HG02840 (cell line): ENCODE results near the gene OGG1.
"Not testable (repeated sequence)": the region's sequence is repeated elsewhere in the genome, so short reads cannot be mapped to it uniquely, and the experiment has no call there.

Source experiments
- ATAC-seq: cut with Tn5 transposase; IDR thresholded peaks from one replicate; pipeline ENCODE4 v1.9.1; 2021; ENCODE audit warnings: mild to moderate bottlenecking, moderate library complexity, moderate number of reproducible peaks; ENCODE audit not compliant: unreplicated experiment, low FRiP score

OGG1 gene

DNA sequence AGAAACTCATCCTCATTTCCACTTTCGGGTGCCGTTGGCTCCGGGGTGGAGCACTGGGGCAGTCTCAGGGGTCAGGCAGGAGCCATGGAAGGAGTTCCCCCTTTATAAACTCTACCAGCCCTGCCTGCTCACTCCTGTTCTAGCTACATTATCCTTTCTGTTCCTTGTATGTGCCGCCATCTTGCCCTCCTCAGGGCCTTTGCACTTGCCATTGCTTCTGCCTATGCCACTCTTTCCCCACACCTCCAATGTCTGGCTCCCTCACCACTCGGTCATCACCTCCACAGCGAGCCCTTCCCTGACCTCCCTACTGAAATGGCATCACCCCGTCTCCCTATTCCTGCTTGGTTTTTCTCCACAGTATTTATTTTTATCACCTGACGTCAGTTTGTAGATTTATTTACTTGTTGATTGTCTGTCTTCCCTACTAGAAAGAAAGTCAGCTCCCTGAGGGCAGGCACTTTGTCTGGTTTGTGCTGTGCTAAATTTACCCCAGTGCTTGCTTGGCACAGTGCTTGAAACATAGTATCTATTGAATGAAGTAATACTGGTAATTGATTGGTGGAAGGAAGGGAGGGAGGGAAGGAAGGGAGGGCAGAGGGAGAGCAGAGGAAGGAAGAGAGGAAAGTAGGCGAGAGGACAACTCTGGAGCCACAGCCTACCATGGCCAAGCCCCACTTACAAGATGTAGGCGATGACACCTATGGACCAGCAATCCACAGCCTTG lies 11.2 kb downstream of the OGG1 start:
- ATAC-seq: no peak

DNA sequence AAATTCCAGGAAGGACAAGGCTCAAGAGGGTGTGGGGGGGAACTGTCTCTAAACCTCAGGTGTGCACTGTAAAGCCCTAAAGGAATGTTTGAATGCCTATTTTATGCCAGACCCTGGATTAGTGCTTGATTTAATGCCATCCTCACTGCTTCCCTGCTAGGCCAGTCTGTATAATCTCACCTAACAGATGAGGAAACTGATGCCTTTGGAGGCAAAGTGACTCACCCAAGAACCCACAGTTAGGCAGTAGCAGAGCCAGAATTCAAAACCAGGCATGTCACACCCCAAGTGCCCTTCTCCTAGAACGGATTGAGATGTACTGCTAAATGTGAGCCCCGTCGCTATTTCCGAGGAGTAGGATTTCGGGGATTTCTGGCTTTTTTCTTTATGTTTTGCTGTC lies 12.2 kb downstream of the OGG1 start:
- no peak for ATAC-seq

DNA sequence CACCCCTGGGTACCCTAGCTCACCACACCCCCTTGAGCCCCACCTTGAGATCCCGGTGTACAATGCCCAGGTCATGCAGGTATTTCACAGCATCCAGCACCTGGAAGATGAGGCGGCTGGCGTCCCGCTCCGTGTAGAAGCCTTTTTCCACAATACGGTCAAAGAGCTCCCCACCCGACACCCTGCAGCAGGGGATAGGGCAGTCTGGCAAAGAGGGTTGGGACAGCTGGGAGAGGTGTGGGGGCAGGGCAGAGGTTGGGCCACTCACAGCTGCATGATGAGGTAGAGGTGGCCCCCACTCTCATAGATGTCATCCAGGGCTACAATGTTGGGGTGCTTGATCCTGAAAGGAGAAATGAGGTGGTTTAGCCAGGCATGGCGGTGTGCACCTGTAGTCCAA lies 13.1 kb downstream of the OGG1 start:
- no peak for ATAC-seq

DNA sequence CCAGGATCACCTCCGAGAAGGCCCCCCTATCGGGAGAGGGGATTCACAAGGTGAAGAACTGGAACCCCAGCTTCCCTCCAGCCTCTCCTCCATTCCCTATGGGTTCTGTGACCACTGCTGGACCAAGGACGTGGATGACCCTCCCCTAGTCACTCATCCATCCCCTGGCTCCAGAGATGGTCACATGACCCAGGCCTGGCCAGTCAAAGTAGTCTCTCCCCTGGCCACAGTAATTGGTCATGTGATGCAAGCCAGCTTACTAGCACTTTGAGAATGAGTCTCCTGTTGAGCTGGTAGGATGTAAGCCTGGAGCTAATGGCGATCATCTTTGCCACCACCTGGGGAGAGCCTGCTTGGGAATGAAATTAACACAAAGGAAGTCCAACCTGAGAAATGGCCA lies 16.1 kb downstream of the OGG1 start:
- no peak for ATAC-seq

DNA sequence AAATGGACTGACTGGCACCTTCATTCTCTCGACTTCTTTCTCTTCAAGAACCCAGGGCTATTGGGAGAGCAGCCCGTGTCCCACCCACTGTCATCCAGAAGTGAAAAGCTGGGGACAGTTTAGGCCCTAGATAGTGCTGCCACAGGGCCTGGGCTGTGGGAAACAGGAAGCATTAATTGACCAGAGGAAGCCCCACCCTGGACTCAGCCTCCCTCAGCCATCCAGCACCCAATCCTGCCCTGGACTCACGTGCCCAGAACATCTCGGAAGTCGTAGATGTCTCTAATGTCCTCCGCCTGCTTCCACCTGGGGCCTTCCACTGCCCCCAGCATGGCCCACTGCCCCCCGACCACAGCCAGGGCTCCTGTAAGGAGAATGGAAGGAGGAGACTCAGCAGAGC lies 17.7 kb downstream of the OGG1 start:
- ATAC-seq: no peak

DNA sequence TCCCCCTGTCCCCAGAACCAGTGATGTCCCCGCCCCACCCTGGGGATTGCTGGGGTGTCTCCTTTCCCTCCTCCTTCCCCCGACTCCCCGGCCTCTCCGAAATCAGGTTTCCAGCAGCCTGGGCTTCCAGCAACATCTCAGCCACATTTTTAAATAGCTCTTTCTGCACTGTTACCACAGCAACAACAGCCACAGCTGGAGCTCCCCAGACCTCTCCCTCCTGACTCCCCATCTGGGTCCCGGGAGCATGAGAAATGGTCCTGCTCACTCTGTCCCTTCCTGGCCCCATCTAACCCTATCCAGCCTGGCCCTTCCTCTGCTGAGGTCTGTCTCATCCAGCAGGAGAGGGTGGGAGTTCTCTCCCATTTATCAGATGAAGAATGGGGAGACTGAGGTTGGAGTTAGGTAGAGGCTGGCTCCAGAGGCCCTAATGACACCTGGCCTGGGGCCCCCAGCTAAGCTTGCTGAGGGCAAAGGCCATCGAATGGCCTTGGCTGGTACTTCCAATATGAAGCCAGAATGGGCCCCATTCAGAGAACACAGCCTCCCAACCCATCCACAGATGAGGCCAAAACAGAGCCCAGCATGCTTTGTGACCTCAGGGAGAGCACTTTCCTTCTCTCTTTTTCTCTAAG lies 18.5 kb downstream of the OGG1 start:
- no peak for ATAC-seq

DNA sequence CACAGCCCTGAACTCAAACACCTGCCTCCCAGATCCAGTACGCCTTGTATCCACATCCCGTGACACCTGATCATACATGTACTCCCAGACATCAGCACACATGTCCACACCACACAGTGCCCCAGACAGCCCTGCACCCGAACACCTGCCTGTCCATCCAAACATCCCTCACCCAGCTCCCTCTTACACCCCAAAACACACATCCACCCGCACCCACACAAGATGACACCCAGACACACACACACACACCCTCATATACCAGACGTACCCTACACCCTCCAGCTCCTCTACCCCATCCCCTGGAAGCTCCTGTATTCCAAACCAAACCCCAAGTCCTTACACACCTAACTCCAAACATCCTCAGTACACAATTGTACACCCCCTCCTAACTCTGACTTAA lies 19.3 kb downstream of the OGG1 start:
- no peak for ATAC-seq

- ATAC-seq: peak; percentile 64
These were observed 19.9 kb downstream of the OGG1 start, which contains the start of gene CAMK1 for GRCh38 chr3:9769426-9770275. TSS of gene CAMK1 (minus strand) at chr3:9769947. CDS start at chr3:9767749, 2,198 bp downstream.

DNA sequence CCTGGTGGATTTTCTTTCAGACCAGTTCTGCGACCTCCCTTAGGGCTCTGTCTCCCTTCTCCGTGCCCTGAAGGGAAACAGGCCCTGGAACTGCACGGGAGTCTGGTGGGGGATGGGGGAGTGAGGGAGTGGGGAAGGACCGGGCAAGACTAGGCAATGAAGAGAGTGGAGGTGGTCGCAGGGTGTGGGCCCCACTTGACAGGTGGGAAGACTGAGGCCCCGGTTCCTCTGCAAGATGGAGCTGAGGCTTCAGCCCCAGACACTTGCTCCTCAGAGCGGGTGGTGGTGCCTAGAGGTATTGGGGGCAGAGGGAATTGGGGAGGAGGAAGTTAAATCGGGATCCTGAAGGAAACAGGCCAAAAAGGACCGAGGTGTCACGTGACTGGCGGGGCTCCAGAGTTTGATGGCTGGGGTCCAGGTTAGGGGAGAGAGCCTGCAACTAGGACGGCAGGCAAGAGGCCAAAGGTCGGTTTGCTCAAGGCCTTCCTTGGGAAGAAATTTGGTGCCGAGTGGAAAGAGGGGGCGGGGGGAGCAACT lies 20.6 kb downstream of the OGG1 start:
- no peak for ATAC-seq

GRCh38 chr3:9771007-9771406 lies 21.3 kb downstream of the OGG1 start:
- not testable (repeated sequence) for ATAC-seq

DNA sequence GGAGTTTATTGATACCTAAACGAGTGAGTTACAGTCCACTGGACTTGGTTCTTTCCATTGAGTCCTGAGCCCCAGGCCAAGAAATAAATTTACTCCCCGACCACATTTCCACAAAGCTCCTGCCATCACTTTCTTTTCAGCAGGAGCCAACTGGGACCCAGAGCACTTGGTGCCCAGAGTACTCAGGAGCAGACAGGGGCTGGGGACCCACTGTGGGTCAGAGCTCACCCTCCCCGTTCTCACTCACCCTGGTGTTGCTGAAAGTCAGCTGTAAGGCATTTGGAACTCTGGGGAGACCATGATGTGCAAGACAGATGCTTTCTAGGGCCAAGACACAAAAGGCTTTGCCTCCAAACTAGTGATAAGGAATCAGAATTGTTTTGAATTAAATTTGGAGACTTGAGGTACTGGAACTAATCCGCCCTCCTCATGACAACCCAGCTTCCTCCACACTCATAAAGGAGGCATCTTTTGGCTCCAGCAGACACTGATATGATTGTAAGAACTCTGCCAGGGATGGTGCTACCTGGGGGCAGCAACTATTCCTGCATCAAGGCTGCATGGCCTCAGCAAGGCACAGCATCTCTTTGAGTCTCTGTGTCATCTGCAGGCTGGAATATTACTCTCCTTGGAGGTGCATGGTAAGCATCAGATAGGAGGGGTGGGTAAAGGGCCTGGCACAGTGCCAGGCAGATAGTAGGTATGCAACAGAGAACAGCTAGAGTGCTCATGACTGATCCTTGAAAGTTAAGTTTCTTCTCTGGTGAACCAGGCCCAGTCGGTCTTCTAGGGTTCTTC lies 27.3 kb downstream of the OGG1 start:
- ATAC-seq: no peak

DNA sequence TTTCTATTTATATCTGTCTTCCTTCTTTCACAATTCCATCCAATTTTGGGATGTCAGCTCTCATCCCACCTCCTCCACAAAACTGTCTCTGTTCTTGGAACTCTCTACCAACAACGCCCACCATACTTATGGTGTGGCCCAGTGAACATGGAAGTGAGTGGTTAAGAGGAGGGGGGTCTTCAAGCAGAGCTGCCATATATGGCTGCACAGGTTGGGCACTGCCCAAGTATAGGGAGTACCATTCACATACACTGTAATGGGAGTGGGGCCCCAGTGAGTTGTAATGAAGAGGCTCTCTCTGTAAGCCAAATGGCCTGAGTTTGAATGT lies 27.9 kb downstream of the OGG1 start:
- no peak for ATAC-seq

- no peak for ATAC-seq
These were observed 28.7 kb downstream of the OGG1 start for GRCh38 chr3:9778143-9779074.

DNA sequence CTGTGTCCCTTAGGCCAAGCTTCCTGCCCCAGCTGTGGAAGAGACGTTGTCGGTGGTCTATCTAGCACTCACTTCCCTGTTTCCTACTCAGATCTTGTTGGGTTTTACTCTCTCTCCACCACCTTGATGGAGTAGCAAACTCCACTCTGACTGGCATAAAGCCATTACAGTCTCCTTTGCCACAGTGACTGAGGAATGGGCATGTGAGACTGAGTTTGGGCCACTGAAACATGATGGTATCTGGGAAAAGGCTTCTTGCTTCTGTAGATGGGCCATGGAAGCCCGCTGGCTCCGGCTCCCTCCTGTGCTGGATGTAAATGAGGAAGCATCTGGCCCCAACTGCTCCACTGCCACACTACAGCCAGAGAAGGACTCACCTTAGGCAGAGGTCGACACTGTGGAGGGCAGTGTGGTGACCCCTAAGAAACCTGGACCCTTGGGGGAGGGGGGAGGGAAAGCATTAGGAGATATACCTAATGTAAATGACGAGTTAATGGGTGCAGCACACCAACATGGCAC lies 29.4 kb downstream of the OGG1 start:
- ATAC-seq: no peak

GRCh38 chr3:9779721-9780457 lies 30.1 kb downstream of the OGG1 start:
- no peak for ATAC-seq

DNA sequence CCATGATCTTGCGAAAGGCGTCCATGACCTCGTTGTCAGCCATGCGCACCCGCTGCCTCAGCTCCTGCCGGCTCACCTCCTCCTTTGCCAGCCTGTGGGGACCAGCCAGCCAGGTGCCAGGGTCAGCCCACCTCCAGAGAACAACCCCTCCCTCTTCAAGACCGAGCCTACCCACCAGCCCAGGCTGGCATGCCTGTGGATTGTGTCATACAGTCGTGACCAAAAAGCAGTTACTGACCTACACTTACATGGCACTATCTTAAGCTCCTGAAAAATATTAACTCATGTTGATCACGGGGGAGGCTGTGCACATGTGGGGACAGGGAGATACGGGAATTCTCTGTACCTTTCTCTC lies 30.7 kb downstream of the OGG1 start:
- ATAC-seq: no peak

- ATAC-seq: no peak
These were observed 31.2 kb downstream of the OGG1 start for GRCh38 chr3:9780910-9781309.

DNA sequence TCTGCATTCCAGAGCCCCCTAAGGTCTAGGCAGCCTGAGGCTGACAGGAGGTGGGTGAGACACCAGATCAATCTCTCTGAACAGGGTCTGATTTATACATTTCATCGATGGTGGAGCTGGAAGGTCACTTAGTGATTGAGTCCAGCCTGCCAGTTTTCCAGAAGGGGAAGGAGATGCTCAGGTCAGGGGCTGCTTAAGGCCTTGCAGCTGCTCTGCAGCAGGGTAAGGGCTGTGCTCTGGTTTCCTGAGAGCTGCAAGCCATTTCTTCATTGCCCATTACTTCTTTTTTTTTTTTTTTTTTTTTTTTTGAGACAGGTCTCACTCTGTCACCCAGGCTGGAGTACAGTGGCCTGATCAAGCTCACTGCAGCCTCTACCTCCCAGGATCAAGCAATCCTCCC lies 31.8 kb downstream of the OGG1 start:
- no peak for ATAC-seq
